Measurements from ENCODE around the gene ARHGEF7. TPM values are rescaled to one million over a fixed set of nuclear protein-coding genes. Genes with fewer than 3 reads are reported as not detected.

The ARHGEF7 gene
- total RNA-seq, 1 donor from 2014 or later: 57.5 TPM

DNA sequence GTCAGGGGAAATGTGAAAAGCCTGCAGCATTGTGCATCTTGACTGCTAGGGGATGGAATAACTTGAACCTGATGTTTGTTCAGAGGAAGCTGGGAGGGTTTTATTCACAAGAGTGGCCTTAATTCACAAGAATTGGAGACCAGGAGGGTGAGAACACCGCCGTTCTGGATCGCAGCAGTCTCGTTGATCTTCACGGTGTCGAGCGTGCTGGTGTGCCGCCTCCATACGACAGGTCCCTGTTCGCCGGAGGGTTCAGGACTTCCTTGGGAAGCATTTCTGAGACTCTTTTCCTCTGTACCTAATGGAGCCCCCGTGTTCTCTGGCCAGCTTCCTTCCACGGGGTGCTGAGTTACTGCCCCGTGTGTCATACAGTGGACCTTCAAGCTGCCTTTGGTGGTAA lies 66.9 kb downstream of the ARHGEF7 start:
- peaks cover 62% of the 10 kb centered on the region for H3K4me1 ChIP-seq
- no peaks in the 10 kb centered on the region for H3K27me3 ChIP-seq
- intact Hi-C loops (cut with DNase I): no loop called here
- TF ChIP-seq POLR2AphosphoS5 (IDR thresholded peaks at IDR 0.05; ENCODE audit: insufficient read depth in 1 of 2, low read depth in 1 of 2) (no peak), POLR2A (IDR thresholded peaks at IDR 0.05) (no peak)
- TF ChIP-seq, protein P1, sequence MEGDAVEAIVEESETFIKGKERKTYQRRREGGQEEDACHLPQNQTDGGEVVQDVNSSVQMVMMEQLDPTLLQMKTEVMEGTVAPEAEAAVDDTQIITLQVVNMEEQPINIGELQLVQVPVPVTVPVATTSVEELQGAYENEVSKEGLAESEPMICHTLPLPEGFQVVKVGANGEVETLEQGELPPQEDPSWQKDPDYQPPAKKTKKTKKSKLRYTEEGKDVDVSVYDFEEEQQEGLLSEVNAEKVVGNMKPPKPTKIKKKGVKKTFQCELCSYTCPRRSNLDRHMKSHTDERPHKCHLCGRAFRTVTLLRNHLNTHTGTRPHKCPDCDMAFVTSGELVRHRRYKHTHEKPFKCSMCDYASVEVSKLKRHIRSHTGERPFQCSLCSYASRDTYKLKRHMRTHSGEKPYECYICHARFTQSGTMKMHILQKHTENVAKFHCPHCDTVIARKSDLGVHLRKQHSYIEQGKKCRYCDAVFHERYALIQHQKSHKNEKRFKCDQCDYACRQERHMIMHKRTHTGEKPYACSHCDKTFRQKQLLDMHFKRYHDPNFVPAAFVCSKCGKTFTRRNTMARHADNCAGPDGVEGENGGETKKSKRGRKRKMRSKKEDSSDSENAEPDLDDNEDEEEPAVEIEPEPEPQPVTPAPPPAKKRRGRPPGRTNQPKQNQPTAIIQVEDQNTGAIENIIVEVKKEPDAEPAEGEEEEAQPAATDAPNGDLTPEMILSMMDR (IDR thresholded peaks at IDR 0.05): no peak
- no peak overlapping the region for H3K27ac ChIP-seq
- H3K9me3 ChIP-seq: no peaks in the 10 kb centered on the region
- no peak overlapping the region for H3K4me3 ChIP-seq
- no peak for DNase-seq (ENCODE audit: extremely low spot score in 2 of 2)
- no peaks in the 10 kb centered on the region for H3K36me3 ChIP-seq

DNA sequence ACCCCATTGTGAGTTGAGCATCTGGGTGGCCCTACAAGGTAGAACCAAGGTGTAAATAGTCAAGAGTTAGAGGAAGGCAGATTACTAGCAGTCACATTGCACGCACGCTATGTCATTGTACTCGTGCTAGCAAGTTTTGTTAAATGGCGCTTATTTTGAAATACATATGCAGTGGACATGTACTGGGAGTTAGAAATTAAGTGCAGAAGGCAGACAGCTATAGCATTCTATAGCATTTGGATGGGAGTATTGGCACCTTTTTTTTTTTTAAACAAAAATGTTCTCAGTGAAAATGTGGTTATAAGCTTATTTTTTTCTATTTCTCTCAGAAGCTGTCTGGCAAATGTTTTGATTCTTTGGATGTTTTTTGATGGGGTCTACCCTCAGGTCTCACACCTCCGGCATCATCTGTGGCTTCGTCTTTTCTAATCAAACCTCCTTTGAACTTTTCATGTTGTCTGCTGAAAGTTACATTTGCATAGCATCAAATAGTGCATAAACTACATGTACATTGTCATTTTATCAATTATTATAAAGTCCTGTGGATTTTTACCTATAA lies 68.1 kb downstream of the ARHGEF7 start:
- intact Hi-C loops (cut with DNase I): no loop called here
- no peak overlapping the region for H3K27ac ChIP-seq
- H3K4me1 ChIP-seq: peaks cover 62% of the 10 kb centered on the region
- TF ChIP-seq, protein P1 (IDR thresholded peaks at IDR 0.05): no peak
- TF ChIP-seq POLR2AphosphoS5 (IDR thresholded peaks at IDR 0.05; ENCODE audit: insufficient read depth in 1 of 2, low read depth in 1 of 2) (no peak), POLR2A (IDR thresholded peaks at IDR 0.05) (no peak)
- no peaks in the 10 kb centered on the region for H3K36me3 ChIP-seq
- no peaks in the 10 kb centered on the region for H3K27me3 ChIP-seq
- DNase-seq (ENCODE audit: extremely low spot score in 2 of 2): no peak
- H3K9me3 ChIP-seq: no peaks in the 10 kb centered on the region
- H3K4me3 ChIP-seq: no peak overlapping the region

DNA sequence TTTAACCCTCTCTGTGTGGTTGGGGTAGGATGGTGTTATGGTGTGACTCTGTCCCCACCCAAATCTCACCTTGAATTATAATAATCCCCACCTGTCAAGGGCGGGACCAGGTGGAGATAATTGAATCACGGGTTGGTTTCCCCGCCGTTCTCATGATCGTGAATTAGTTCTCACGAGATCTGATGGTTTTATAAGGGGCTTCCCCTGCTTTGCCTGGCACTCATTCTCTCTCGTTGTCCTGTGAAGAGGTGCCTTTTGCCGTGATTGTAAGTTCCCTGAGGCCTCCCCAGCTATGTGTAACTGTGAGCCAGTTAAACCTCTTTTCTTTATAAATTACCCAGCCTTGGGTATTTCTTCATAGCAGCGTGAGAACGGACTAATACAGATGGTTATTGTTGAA lies 68.8 kb downstream of the ARHGEF7 start:
- no peak for TF ChIP-seq POLR2A (IDR thresholded peaks at IDR 0.05)
- TF ChIP-seq POLR2AphosphoS5 (IDR thresholded peaks at IDR 0.05; ENCODE audit: insufficient read depth in 1 of 2, low read depth in 1 of 2): no peak
- TF ChIP-seq, protein P1 (IDR thresholded peaks at IDR 0.05): no peak
- H3K36me3 ChIP-seq: no peaks in the 10 kb centered on the region
- H3K4me3 ChIP-seq: no peak overlapping the region
- H3K27me3 ChIP-seq: no peaks in the 10 kb centered on the region
- no peaks in the 10 kb centered on the region for H3K9me3 ChIP-seq
- H3K27ac ChIP-seq: peak overlapping the region; percentile 51
- no peak for DNase-seq (ENCODE audit: extremely low spot score in 2 of 2)
- peaks cover 62% of the 10 kb centered on the region for H3K4me1 ChIP-seq
- intact Hi-C loops (cut with DNase I): no loop called here

DNA sequence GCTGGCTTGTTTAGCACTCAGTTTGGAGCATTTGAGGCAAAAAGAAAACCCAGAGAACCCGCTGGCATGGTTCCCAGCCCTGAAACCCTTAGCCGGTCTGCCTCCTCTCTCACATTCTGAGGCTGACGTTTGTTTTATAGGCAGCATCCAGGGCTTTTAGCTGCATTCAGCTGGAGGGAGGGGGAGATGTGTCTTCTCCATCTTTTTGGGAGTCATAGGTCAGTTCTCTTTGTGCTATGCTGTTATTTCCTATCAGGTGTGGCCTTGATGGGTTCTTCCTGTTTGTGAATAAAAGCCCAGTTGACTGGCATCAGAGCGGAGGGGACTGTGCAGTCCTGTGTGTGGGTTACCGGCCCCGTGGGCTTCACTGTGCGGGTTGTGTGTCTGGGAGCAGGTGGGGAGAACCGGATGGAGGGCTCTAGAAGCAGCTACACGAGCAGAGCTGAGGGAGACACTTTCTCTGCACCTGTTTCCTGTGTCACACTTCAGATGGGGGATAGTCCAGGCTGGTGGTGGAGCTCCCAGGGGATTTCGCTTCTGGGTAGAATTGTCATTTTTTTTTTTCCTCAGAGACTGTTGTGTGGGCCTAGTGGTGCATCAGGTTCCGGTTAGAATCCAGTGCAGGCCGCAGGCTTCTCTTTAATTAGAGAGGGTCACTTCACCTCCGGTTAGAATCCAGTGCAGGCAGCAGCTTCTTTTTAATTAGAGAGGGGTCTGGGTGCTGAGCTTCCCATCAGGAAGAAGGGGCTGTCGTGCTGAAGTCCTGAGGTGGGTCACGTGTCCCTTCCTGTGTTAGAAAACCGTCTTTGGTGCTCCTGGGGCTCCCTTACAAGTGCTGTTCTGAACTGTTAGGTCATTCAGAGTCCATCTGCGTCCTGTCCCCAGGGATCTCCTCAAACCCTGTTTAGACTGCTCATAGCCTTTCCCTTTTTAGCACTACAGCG lies 69.6 kb downstream of the ARHGEF7 start:
- Histone ChIP-seq H3K27ac (peak overlapping the region; percentile 51), H3K27me3 (no peaks in the 10 kb centered on the region), H3K4me3 (no peak overlapping the region), H3K36me3 (no peaks in the 10 kb centered on the region), H3K4me1 (peaks cover 66% of the 10 kb centered on the region), H3K9me3 (no peaks in the 10 kb centered on the region)
- intact Hi-C loops (cut with DNase I): no loop called here
- TF ChIP-seq, protein P1 (IDR thresholded peaks at IDR 0.05): no peak
- no peak for TF ChIP-seq POLR2AphosphoS5 (IDR thresholded peaks at IDR 0.05; ENCODE audit: insufficient read depth in 1 of 2, low read depth in 1 of 2)
- no peak for TF ChIP-seq POLR2A (IDR thresholded peaks at IDR 0.05)
- DNase-seq (ENCODE audit: extremely low spot score in 2 of 2): no peak

Data from vagina (tissue), 2 donors.